Activated CD4-positive, alpha-beta T cell treated with anti-CD3 and anti-CD28 coated beads, Interleukin-2, Interleukin-4, amounts not matched to agents 100 ng/mL and 50 ng/mL, durations not matched to agents 16 hours and 8 hours (primary cell): ENCODE data around the gene TMEM11.

Experiments used
- DNase-seq: peaks from one replicate; pipeline ENCODE4 v3.0.0-alpha.2; 2020; ENCODE audit warnings: low spot score

TMEM11 gene, protein sequence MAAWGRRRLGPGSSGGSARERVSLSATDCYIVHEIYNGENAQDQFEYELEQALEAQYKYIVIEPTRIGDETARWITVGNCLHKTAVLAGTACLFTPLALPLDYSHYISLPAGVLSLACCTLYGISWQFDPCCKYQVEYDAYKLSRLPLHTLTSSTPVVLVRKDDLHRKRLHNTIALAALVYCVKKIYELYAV

DNA sequence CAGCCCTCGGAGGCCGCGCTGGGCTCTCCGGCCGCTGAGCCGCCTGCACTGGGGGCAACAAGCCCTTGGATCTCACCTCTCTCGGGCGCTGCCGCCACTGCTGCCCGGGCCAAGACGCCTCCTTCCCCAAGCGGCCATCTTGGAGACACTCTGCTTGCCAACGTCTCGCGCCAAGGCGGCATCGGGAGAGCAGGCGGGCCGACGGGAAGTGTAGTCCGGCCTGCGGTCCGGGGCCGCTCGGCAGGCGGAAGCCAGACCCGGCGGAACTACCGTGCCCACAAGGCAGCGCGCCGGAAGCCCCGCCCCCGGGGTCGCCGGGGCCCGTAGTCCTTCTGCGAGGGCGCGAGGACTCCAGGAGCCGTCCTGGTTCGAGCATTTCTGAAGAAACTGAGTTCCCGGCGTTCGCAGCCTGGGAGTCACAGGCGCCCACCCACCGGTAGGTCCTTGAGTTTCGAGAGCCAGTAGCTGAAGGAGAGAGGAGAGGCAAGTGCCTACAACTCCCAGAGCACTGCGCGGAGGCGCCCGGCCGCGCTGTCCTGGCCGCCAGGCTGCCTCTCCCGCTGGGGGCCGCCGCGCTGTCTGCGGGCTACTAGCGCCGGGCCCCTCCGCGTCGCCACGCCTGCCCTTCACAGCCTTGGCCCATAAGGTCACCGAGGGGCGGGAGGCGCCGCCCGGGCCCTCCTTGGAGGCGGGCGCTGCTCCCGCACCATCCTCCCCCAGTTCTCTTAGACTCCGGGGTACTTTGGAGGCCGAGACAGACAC, at the start of gene TMEM11:
Gene TMEM11, minus strand, starts transcription at position 147 of the 762 bp plus-strand sequence. Its CDS starts 9 bp downstream, at position 138.
- peak; percentile 97 for DNase-seq

DNA sequence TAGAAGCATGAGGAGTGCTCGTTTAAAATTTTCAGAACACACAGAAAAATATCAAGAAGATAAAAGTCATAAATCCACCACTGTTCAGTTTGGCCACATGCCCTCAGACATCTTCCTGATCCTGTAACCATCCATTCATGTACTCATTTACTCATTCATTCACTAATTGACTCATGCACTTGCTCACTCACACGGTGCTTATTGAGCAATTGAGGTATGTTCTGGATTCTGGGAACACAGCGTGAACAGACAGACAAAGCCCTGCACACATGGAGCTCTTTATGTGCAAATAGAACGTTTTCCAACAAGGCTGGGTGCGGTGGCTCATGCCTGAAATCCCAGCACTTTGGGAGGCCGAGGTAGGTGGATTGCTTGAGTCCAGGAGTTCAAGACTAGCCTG, 49.4 kb upstream of the TMEM11 start:
- DNase-seq: peak; percentile 58

- DNase-seq: no peak
Measured at GRCh38 chr17:21262259-21262993, 48.5 kb upstream of the TMEM11 start.

DNA sequence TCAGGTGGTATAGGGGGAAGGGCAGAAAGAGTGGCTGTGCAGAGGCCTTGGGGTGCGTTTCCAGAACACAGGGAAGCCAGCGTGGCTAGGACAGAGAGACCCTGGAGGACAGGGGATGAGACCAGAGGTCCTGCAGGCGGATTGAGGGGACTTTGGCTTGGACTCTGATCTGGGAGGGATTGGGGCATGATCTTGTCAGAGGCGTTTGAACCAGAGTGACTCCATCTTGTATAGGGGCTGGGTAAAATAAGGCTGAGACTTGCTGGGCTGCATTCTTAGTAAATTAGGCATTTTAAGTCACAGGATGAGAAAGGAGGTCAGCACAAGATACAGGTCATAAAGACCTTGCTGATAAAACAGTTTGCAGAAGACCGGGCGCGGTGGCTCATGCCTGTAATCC, 44.6 kb upstream of the TMEM11 start:
- DNase-seq: no peak

DNA sequence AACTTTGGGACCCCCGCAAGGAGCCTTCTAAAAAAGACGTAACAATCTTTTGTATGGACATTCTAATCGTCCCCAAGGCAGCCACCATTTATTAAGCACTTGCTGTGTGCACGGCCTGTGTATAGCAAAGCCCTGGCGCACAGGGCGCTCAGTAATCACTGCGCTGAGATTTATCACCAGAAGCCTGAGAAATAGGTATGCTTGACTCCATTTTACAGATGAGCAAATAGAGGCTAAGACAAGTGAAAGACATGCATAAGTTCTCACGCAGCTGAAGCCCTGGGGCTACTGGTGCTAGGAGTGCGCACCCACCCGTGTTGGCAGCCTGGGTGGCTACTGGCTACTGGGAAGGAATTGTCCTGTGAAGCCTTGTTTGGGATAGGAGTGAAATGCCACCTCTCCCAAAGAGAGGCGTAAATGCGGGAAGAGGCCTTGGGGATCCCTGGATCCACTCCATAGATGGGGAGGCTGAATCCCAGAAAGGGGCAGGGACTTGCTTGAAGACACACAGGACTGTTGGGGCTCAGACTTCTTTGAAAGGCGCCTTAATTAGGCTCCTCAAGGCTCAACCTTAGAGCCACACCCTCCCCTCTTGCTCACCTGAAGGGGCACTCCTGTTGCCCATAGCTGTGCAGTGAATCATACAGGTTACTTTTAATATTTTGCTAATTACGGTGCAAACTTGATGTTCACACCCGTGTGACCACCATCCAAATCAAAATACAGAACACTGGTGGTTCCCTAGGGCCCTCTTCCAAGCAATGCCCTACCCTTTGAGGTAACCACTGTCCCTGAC, 39.9 kb upstream of the TMEM11 start:
- no peak for DNase-seq

- peak; percentile 66 for DNase-seq
Measured at GRCh38 chr17:21252796-21253645, 39.1 kb upstream of the TMEM11 start, which contains the start of gene NATD1. NATD1 (minus strand) TSS chr17:21253410; CDS start chr17:21253264, 146 bp downstream.

- no peak for DNase-seq
Measured at GRCh38 chr17:21252289-21252795, 38.4 kb upstream of the TMEM11 start.

GRCh38 chr17:21251337-21252010, 37.5 kb upstream of the TMEM11 start:
- DNase-seq: no peak

- no peak for DNase-seq
Measured at GRCh38 chr17:21250854-21251253, 36.9 kb upstream of the TMEM11 start.

DNA sequence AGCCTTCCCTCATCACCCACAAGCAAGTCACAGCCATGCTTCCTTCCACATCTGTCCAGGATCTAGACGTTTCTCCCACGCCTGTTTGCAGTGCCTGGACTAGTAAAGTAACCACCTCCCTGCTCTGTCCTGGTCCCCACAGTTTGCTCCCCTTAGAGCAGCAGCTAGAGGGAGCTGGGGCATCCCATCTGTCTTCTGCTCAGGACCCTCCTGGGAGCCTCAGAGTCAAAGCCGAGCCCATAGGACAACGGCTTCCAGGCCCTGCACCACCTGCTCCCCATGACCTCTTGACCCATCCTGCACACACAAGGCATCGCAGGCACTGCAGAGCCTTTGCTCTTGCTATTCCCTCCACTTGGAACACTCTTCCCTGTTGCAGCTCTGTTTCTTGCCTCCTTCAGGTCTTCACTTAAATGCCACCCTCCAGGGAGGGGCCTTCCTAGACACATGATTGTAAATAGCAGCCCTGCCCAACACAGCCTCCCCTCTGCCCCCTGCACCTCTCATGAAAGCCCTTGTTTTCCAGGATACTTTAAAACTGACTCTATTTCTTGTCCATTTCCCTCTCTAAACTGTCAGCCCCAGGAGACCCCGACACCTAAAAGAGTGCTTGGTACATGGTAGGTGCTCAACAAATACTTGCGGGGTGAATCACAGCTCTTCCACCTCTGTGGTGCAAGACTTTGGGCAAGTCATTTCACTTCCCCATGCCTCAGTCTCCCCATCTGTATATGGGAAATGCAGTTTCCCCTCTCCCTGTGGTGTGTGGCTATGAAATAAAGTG, 36.2 kb upstream of the TMEM11 start:
- DNase-seq: no peak

DNA sequence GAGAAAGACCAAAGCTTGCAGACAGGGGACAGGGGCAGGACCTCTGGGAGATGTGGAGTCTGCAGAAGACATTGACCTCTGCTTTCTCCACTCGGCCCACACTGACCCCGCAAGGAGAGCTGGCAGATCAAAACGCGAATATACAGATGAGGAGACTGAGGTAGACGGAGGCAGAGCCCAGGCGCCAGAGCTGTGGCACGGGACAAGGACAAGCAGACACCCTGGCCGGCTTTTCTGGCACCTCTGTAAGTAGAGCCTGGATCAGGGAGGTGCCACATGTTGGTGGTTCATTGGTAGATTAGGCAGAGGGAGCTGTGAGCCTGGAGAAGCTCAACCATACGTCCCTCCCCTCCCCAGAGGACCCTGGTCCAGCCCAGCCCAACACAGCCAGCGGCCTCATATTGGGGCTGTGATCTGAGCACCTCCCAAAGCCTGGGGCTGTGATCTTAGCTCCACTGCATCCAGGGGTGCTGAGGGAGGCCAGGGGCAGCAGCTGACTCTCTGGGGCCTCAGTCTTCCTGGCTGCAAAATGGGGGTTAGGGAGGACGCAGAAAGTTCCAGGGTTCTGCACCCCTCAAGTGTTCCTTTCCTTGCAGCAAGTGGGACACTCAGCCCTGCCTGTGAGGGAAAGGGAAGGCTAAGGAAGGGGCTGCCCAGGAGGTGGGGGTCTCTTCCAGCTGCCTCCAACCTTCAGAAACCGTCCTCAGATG, 35.3 kb upstream of the TMEM11 start:
- DNase-seq: no peak

- no peak for DNase-seq
Measured at GRCh38 chr17:21248500-21248899, 34.5 kb upstream of the TMEM11 start.

DNA sequence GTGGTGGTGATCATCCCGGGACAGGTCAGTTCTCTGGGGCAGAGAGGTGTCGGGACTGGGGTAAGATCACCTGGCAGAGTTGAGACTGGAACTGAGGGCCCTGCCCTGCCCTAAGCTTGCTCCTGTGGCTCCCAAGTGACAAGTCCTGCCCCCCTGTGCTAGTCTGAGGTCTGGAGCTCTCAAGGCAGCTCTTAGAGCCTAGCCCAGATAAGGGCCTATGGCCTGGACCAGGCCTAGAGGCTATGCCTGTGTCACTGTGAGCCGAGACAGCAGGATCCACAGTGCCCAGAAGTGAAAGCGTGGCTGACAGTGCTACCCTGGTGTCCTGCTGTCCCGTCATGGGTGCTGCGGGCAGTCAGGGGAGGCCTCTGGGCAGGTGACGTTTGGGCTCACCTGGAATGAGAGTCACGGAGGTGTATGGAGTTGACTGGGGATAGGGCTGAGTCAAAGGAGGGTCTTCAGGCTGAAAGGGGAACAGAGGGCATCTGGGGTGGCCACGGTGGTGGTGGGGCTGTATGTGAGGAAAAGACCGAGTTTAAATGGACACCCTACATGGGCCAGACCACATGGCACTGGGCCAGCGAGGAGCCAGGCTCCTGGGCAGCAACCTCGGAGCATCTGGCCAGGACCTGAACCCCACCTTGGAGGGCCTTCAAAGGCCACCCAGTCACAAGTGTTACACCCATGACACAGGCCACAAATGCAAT, 33.7 kb upstream of the TMEM11 start:
- DNase-seq: no peak

GRCh38 chr17:21246698-21247097, 32.7 kb upstream of the TMEM11 start:
- no peak for DNase-seq

DNA sequence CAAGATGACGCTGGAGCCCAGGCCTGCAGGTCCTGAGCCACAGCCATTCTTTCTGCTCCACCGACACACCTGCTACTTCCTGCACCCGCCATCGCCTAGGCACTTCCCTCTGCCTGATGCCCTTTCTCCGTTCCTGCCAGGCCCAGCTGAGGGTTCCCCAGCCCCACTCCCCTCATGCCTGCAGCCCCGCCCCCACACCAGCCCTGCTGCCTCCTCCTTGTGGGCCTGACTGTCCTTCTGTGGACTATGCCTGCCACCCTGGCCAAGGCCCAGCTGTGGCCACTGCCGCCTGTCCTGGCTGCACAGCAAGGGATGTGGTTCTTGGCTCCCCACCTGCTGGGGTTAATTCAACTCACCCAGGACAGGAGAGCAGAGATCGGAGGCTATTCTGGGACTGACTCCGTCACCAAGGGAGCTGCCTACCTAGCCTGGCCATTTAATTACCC, 31.7 kb upstream of the TMEM11 start:
- DNase-seq: no peak

DNA sequence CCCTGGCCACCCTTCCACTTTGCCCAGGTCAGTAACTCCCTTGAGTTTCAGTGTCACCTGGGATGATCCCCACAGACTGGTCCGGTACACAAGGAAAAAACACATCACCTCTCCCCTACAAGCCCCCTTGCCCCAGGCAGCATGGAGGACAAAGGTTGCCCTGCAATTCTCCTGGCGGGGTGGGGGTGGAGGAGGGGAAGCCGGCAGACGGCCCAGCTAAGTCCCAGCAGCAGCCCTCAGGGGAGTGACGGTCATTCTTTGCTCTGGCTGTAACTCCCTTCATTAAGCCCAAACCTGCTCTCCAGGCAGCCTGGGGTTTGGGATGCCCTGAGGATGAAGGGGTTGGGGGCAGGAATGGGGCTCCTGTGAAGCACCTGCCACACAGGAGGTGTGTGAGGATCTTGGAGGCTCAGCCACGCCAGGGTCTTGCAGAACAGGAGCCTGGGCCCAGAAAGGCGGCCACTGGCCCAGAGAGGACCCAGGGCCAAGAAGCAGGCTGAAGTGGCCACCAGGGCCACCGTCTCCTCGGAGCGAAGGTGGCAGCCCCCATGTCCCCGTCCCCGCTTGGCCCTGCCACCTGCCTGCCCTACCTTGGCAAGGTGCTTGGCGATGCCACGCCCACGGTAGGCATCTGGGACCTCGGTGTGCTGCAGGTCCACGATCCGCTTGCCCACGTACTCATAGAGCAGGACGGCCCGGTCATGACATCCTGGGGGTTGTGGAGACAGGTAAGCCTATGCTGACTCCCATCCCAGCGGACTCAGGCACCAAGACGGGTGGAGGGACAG, 29.7 kb upstream of the TMEM11 start:
- DNase-seq: no peak

- DNase-seq: no peak
Measured at GRCh38 chr17:21242780-21243515, 29.0 kb upstream of the TMEM11 start.
